ENCODE measurements around the gene PKN1. TPM values are rescaled to one million over a fixed set of nuclear protein-coding genes. Genes with fewer than 3 reads are reported as not detected.

The PKN1 gene
- total RNA-seq, 6 experiments from 2014 or later = 19.5 to 49.4 (median 34.1) TPM

DNA sequence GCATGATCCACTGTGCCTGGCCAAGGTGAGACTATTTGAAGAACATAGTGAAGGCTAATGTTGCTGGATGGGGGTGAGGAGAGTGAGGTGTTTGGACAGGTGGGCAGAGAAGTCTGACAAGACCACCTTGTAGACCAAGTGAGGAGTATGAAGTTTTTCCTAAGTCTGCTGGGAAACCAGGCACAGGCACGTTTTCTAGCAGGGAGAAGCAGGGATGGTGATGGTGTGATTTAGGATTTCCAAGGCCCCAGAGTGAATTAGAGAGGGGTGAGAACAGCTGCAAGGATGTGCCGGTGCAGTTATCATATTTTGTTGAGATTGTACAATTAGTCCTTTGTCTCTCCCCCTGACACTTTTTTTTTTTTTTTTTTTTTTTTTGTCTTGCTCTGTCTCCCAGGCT, 5.6 kb upstream of the PKN1 start:
- Histone ChIP-seq H3K36me3 (no peaks in the 10 kb centered on the region), H3K4me3 (no peak overlapping the region), H3K27ac (no peak overlapping the region), H3K9me3 (no peaks in the 10 kb centered on the region), H3K27me3 (no peaks in the 10 kb centered on the region), H3K4me1 (no peaks in the 10 kb centered on the region)
- DNase-seq (no peak), ATAC-seq (no peak)
- TF ChIP-seq, protein P1, sequence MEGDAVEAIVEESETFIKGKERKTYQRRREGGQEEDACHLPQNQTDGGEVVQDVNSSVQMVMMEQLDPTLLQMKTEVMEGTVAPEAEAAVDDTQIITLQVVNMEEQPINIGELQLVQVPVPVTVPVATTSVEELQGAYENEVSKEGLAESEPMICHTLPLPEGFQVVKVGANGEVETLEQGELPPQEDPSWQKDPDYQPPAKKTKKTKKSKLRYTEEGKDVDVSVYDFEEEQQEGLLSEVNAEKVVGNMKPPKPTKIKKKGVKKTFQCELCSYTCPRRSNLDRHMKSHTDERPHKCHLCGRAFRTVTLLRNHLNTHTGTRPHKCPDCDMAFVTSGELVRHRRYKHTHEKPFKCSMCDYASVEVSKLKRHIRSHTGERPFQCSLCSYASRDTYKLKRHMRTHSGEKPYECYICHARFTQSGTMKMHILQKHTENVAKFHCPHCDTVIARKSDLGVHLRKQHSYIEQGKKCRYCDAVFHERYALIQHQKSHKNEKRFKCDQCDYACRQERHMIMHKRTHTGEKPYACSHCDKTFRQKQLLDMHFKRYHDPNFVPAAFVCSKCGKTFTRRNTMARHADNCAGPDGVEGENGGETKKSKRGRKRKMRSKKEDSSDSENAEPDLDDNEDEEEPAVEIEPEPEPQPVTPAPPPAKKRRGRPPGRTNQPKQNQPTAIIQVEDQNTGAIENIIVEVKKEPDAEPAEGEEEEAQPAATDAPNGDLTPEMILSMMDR (IDR thresholded peaks at IDR 0.05) = no peak
- no peak for TF ChIP-seq POLR2A (IDR thresholded peaks at IDR 0.05)
- intact Hi-C loops (cut with DNase I) = no loop called here
- 50% methylated on average over 1 of the region's 2 CpGs for WGBS (ENCODE audit: insufficient coverage, low coverage, low lambda C conversion rate, missing lambda C conversion rate)

DNA sequence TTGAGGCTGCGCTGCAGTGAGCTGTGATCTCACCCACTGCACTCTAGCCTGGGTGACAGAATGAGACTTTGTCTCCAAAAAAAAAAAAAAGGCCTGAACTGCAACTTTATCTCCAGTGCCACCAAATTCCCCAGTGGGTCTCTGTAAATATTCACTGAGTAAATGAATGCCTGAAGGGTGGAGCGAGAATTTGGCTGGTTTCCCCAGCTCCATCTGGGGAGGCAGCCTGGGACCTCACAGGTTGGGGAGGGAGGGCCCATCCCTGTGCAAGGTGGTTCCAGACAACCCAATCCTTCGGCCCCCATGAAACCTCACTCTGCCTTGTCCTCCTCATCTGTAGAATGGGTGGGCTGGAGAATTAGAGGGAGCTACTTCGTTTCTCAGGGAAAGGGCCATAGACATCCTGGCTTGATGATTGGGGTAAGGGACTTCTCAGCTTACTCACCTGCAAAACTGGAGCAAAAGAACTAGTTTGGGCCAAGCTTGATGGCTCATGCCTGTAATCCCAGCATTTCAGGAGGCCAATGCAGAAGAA, 4.2 kb upstream of the PKN1 start:
- DNase-seq = no peak
- Histone ChIP-seq H3K4me3 (no peak overlapping the region), H3K9me3 (no peaks in the 10 kb centered on the region), H3K27ac (no peak overlapping the region), H3K36me3 (no peaks in the 10 kb centered on the region), H3K4me1 (peaks cover 0 to 4% (median 0%) of the 10 kb centered on the region in 4 donors), H3K27me3 (no peaks in the 10 kb centered on the region)
- WGBS (ENCODE audit: insufficient coverage, low coverage, low lambda C conversion rate, missing lambda C conversion rate) = 65% methylated on average over 3 of the region's 4 CpGs
- no peak for ATAC-seq
- TF ChIP-seq, protein P1 (IDR thresholded peaks at IDR 0.05) = no peak
- TF ChIP-seq POLR2A (IDR thresholded peaks at IDR 0.05) = no peak
- intact Hi-C loops (cut with DNase I) = no loop called here

DNA sequence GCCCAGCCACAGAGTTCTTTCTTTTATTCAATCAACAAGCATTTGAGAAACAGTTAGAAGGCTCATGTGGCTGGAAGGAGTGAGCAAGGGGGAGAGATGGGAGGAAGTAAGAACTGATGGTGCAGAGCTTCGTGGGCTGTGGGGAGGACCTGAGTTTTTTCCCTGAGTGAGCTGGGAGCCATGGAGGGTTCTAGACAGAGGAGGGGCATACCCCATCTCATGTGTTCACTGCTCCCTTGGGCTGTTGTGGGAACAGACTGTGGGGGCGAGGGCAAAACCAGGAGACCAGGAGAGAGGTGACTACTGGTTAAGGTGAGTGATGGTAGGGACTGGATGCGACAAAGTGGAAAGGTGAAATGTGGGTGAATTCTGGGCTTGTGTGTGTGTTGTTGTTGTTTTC, 2.4 kb upstream of the PKN1 start:
- WGBS (ENCODE audit: insufficient coverage, low coverage, low lambda C conversion rate, missing lambda C conversion rate) = 69% methylated on average over 2 of the region's 3 CpGs
- Histone ChIP-seq H3K27me3 (no peaks in the 10 kb centered on the region), H3K27ac (no peak overlapping the region), H3K4me3 (no peak overlapping the region), H3K9me3 (no peaks in the 10 kb centered on the region), H3K36me3 (no peaks in the 10 kb centered on the region), H3K4me1 (peaks cover 0 to 4% (median 0%) of the 10 kb centered on the region in 4 donors)
- ATAC-seq (no peak), DNase-seq (no peak)
- intact Hi-C loops (cut with DNase I) = no loop called here
- TF ChIP-seq, protein P1 (IDR thresholded peaks at IDR 0.05) = no peak
- TF ChIP-seq POLR2A (IDR thresholded peaks at IDR 0.05) = no peak

DNA sequence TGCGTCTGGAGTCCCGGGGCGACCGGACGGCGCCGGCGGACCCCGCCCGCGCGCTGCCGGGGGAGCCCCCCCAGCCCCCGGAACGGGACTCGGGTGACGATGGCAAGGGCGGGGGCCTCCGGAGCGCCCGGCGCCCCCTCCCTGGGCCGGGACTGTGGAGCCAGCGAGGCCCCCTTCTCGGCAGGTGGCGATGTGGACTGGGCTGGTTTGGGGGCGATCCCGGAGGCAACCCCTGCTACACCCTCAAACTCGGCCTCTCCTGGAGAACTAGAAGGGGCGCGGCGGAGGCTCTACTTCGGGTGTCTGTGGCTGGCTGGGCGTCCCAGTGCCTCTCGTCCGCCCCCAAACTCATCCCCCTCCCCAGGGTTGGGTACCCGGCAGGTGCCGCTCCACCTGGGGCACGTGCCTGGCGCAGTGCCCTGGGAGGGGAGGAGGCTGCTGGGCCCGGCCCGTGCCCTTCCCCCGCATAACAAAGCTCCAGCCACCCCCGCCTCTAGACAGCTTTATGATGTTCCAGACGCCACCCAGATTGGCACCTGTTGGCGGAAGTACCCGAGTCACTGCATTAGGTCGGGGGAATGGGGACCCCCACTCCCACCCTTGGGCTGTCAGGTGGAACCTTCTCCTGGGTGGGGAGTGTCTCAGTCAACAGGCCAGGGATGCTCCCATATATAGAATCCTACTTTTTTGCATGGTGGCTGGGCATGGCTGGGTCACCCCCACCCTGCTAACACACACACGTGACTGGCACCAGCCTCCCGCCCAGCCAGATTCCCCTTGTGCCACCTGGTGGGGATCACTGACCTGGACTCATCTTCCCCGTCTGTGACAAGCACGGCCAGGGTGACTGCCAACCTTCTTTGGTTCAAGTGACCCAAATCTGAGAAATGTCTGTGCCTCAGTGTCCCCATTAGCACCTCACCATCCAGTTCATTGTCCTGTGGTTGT, 722 bp downstream of the PKN1 start:
- ATAC-seq = peak in 3 of 4 donors; percentile 4 to 17 (median 8)
- peaks cover 0 to 4% (median 0%) of the 10 kb centered on the region in 4 donors for H3K4me1 ChIP-seq
- 9% methylated on average over 9 of the region's 52 CpGs for WGBS (ENCODE audit: insufficient coverage, low coverage, low lambda C conversion rate, missing lambda C conversion rate)

More for the DNA sequence above, 722 bp downstream of the PKN1 start:
- Histone ChIP-seq H3K27me3 (no peaks in the 10 kb centered on the region), H3K9me3 (no peaks in the 10 kb centered on the region), H3K36me3 (no peaks in the 10 kb centered on the region), H3K27ac (peak overlapping the region; percentile 67 to 83 (median 72)), H3K4me3 (peak overlapping the region; percentile 66 to 80 (median 68))
- DNase-seq = no peak
- intact Hi-C loops (cut with DNase I) = no loop called here
- no peak for TF ChIP-seq POLR2A (IDR thresholded peaks at IDR 0.05)
- TF ChIP-seq, protein P1 (IDR thresholded peaks at IDR 0.05) = no peak

All from right lobe of liver (tissue), 6 donors.